B cell (primary cell): ENCODE data around the gene TIMM44. TPM values are rescaled to one million over a fixed set of nuclear protein-coding genes. Genes with fewer than 3 reads are reported as not detected.
A peak's percentile ranks its signal among the peaks of the same experiment; 100 is the strongest.

Experiments used
- ATAC-seq: fragments of 200-7000 bp; cut with Tn5 transposase; one replicate; pipeline ENCODE4 v1.10.0; 2021; ENCODE audit warnings: low read depth, mild to moderate bottlenecking, moderate number of reproducible peaks, moderate library complexity
- CTCF ChIA-PET: fragments of 350-600 bp; sonication (Branson Sonifier 250); formaldehyde crosslinking; loops from one replicate; lab custom pipeline; 2021; ENCODE audit warnings: antibody characterized with exemption, inconsistent platforms; lab: Charles Lee
- POLR2A ChIA-PET: fragments of 350-600 bp; sonication (Branson Sonifier 250); formaldehyde crosslinking; loops from one replicate; lab custom pipeline; 2021; ENCODE audit warnings: antibody characterized with exemption; lab: Charles Lee
- DNase-seq: peaks from one replicate; pipeline ENCODE4 v3.0.0; 2013
- H2AFZ ChIP-seq: 2 replicates; pipeline ENCODE4 v1.6.1; 2012; ENCODE audit warnings: mild to moderate bottlenecking, low read depth, low read length; ENCODE audit not compliant: insufficient read depth, poor library complexity, severe bottlenecking
- H3K27ac ChIP-seq, 2 donors: 1 replicate in 1 of 2; 2 replicates in 1 of 2; pipeline ENCODE4 v1.5.1; 2012 to 2013; ENCODE audit warnings: low read length in 2 of 2, mild to moderate bottlenecking in 2 of 2, moderate library complexity in 1 of 2
- H3K27me3 ChIP-seq, 4 experiments: fragments of 200-600 bp in 1 of 4; sonication (generic) in 1 of 4; replicated peaks in 1 of 4; 1 replicate in 2 of 4; 2 replicates in 2 of 4; pipeline versions ENCODE4 v1.6.1 to v1.7.0; 2013 to 2016; ENCODE audit warnings: low read length in 3 of 4, mild to moderate bottlenecking in 2 of 4, mixed read lengths in 1 of 4, moderate library complexity in 1 of 4; ENCODE audit not compliant: insufficient read depth in 4 of 4, control insufficient read depth in 3 of 4; ENCODE audit errors: control extremely low read depth in 1 of 4
- H3K36me3 ChIP-seq, 2 experiments: replicated peaks in 1 of 2; 1 replicate in 1 of 2; 2 replicates in 1 of 2; pipeline versions ENCODE4 v1.6.1 to v1.7.1; 2013; ENCODE audit warnings: low read length in 1 of 2; ENCODE audit not compliant: insufficient read depth in 2 of 2, control insufficient read depth in 1 of 2; ENCODE audit errors: control extremely low read depth in 1 of 2, extremely low read depth in 1 of 2
- H3K4me1 ChIP-seq, 2 donors: fragments of 200-600 bp in 1 of 2; sonication (generic) in 1 of 2; 1 replicate in 1 of 2; 2 replicates in 1 of 2; pipeline versions ENCODE4 v1.5.1 to v1.6.1; 2013 to 2017; ENCODE audit warnings: low read length in 2 of 2; ENCODE audit not compliant: control insufficient read depth in 2 of 2, insufficient read depth in 2 of 2
- H3K4me2 ChIP-seq: replicated peaks from 2 replicates; pipeline ENCODE3; 2012; ENCODE audit warnings: mild to moderate bottlenecking, low read depth, low read length; ENCODE audit not compliant: poor library complexity, severe bottlenecking
- H3K4me3 ChIP-seq, 5 experiments: fragments of 200-600 bp in 1 of 5; sonication (generic) in 1 of 5; 1 replicate in 3 of 5; 2 replicates in 2 of 5; pipeline versions ENCODE4 v1.5.1 to v1.7.0; 2011 to 2016; ENCODE audit warnings: low read length in 4 of 5, mild to moderate bottlenecking in 4 of 5, low read depth in 2 of 5, control low read depth in 1 of 5, moderate library complexity in 1 of 5; ENCODE audit not compliant: insufficient read depth in 1 of 5; ENCODE audit errors: control extremely low read depth in 1 of 5, extremely low read depth in 1 of 5
- H3K79me2 ChIP-seq: fragments of 200-600 bp; sonication (generic); one replicate; pipeline ENCODE4 v1.6.0; 2016; ENCODE audit warnings: low read length; ENCODE audit not compliant: control insufficient read depth, insufficient read depth
- H3K9ac ChIP-seq: fragments of 200-600 bp; sonication (generic); 2 replicates; pipeline ENCODE4 v1.6.1; 2017; ENCODE audit warnings: mild to moderate bottlenecking, low read length, moderate library complexity
- H3K9me3 ChIP-seq, 3 donors: one replicate each; pipeline versions ENCODE4 v1.6.1 to v1.7.1; 2013; ENCODE audit warnings: low read length in 2 of 3; ENCODE audit not compliant: control insufficient read depth in 2 of 3, insufficient read depth in 1 of 3; ENCODE audit errors: control extremely low read depth in 1 of 3
- H4K20me1 ChIP-seq: 2 replicates; pipeline ENCODE4 v1.6.0; 2012; ENCODE audit warnings: mild to moderate bottlenecking, low read length; ENCODE audit not compliant: insufficient read depth, control insufficient read depth, poor library complexity, severe bottlenecking
- H3K27ac Mint-ChIP-seq: one replicate; pipeline ENCODE4 v1.8.0; 2021; ENCODE audit warnings: mixed read lengths
- H3K27me3 Mint-ChIP-seq: one replicate; pipeline ENCODE4 v1.8.0; 2021; ENCODE audit warnings: mixed read lengths
- H3K4me1 Mint-ChIP-seq: one replicate; pipeline ENCODE4 v1.8.0; 2021; ENCODE audit warnings: mixed read lengths
- H3K4me3 Mint-ChIP-seq: one replicate; pipeline ENCODE4 v1.8.0; 2021; ENCODE audit warnings: mixed read lengths
- H3K9me3 Mint-ChIP-seq: one replicate; pipeline ENCODE4 v1.8.0; 2022; ENCODE audit warnings: mixed read lengths; ENCODE audit not compliant: insufficient read depth
- CTCF ChIP-seq: fragments of 200-600 bp; IDR thresholded peaks from one replicate; pipeline ENCODE4 v1.8.0; 2022; ENCODE audit warnings: antibody characterized with exemption, mild to moderate bottlenecking
- EZH2 ChIP-seq: IDR thresholded peaks from 2 replicates; pipeline ENCODE4 v1.6.1; 2012; ENCODE audit warnings: borderline replicate concordance, low read depth, mild to moderate bottlenecking, moderate library complexity, low read length; ENCODE audit not compliant: insufficient read depth, poor library complexity, severe bottlenecking
- WGBS: methylation state at CpG from one replicate; pipeline ENCODE4 v1.1.5; 2013; ENCODE audit warnings: missing lambda C conversion rate; ENCODE audit not compliant: insufficient coverage; 5-methylcytosine and 5-hydroxymethylcytosine counted together
- intact Hi-C: fragments of 100-400 bp; cut with micrococcal nuclease; formaldehyde crosslinking; loops from one replicate; pipeline ENCODE4 v1.10.0; 2022
- polyA plus RNA-seq: library from polyadenylated mRNA; depleted of rRNA; stranded (reverse); fragments of >200 nt; gene quantifications from 2 replicates; pipeline ENCODE4 v1.2.3, GENCODE V29; 2012
- total RNA-seq, 2 donors: library from RNA; stranded (reverse); fragments of 120-200 nt in 1 of 2; gene quantifications; 1 replicate in 1 of 2; 2 replicates in 1 of 2; pipeline versions ENCODE4 v1.2.3 to v1.2.4, GENCODE V29; 2013 to 2022

The TIMM44 gene
- total and polyA plus RNA-seq, 2 donors (not counting 1 experiment from before 2014, with no cell fraction given): 48.9 to 66.5 TPM

GRCh38 chr19:7941895-7942596, 1.4 kb downstream of the TIMM44 start:
- POLR2A ChIA-PET: interaction anchor here (0.6 to 3.2 kb wide), 3 partner anchors 21 to 596 kb away, joined by 3 to 29 read pairs (median 4); partner anchors contain the start of gene SNAPC2
- H3K4me1 Mint-ChIP-seq: peaks cover 30% of the 10 kb centered on the region
- H3K9ac ChIP-seq: no peak overlapping the region

More at GRCh38 chr19:7941895-7942596, 1.4 kb downstream of the TIMM44 start:
- ATAC-seq (no peak), DNase-seq (peak; percentile 17)
- peaks cover 12 to 21% of the 10 kb centered on the region in 2 donors for H3K4me1 ChIP-seq
- intact Hi-C loops: loop anchor here (2.0 to 5.0 kb wide), 2 partner anchors 73 to 90 kb away; no protein-coding TSS in a partner anchor
- Mint-ChIP-seq H3K27ac (peak overlapping the region; percentile 59), H3K27me3 (no peaks in the 10 kb centered on the region), H3K9me3 (no peaks in the 10 kb centered on the region), H3K4me3 (peak overlapping the region; percentile 96)
- no peaks in the 10 kb centered on the region for H3K27me3 ChIP-seq
- CTCF ChIA-PET: interaction anchor here (0.6 to 1.9 kb wide), 5 partner anchors 13 to 545 kb away, joined by 3 to 5 read pairs (median 3); no protein-coding TSS in a partner anchor
- H3K4me3 ChIP-seq: no peak overlapping the region
- no peak overlapping the region for H2AFZ ChIP-seq
- H3K27ac ChIP-seq: no peak overlapping the region
- H4K20me1 ChIP-seq: peaks cover 8% of the 10 kb centered on the region
- TF ChIP-seq EZH2 (no peak), CTCF (no peak)
- H3K36me3 ChIP-seq: peaks cover 0 to 27% of the 10 kb centered on the region in 2 experiments
- over 99% methylated on average over 17 of the region's 19 CpGs for WGBS
- H3K79me2 ChIP-seq: peaks cover 47% of the 10 kb centered on the region
- H3K9me3 ChIP-seq: no peaks in the 10 kb centered on the region
- peak overlapping the region; percentile 84 for H3K4me2 ChIP-seq
